ENCODE data around the gene MAP1LC3B2. TPM values are rescaled to one million over a fixed set of nuclear protein-coding genes. Genes with fewer than 3 reads are reported as not detected.

MAP1LC3B2 gene
- total RNA-seq, 1 experiment from 2014 or later = 1.5 TPM

- Histone ChIP-seq H3K79me1 (ENCODE audit: insufficient read depth, low read depth, low read length, poor library complexity, severe bottlenecking) (no peaks in the 10 kb centered on the region), H2AK5ac (ENCODE audit: insufficient read length, low read length) (no peak overlapping the region), H2BK20ac (ENCODE audit: low read depth, low read length, poor library complexity, severe bottlenecking) (no peak overlapping the region), H3K23me2 (ENCODE audit: insufficient read length, low read depth, low read length, poor library complexity, severe bottlenecking) (peaks cover 13% of the 10 kb centered on the region), H4K91ac (ENCODE audit: insufficient read length, low read depth, low read length) (no peak overlapping the region), H3K23ac (ENCODE audit: insufficient read length, low read depth, low read length) (no peak overlapping the region), H3K56ac (ENCODE audit: insufficient read length, low read depth, low read length) (no peak overlapping the region), H3K4me1 (ENCODE audit: insufficient read depth, low read length) (peaks cover 2% of the 10 kb centered on the region; the same call in 1 of the 2 replicates), H2BK5ac (ENCODE audit: insufficient read length, low read length) (no peak overlapping the region), H3K18ac (ENCODE audit: insufficient read length, low read depth, low read length) (peak overlapping the region; percentile 18), H2BK15ac (ENCODE audit: low read depth, low read length) (no peak overlapping the region), H3K4me2 (ENCODE audit: insufficient read depth, insufficient read length, low read length) (peak overlapping the region; percentile 69), H3K14ac (ENCODE audit: insufficient read depth, low read length) (no peak overlapping the region), H2BK12ac (ENCODE audit: insufficient read length, low read depth, low read length) (no peak overlapping the region), H4K8ac (replicated peaks; ENCODE audit: insufficient read length, low read depth, low read length) (no peak overlapping the region), H2AFZ (ENCODE audit: low read length) (no peak overlapping the region), H3K4ac (ENCODE audit: low read depth, low read length) (no peak overlapping the region), H3K9ac (ENCODE audit: extremely low read depth, insufficient read length, low read length) (no peak overlapping the region), H3K79me2 (ENCODE audit: insufficient read depth, low read length) (no peaks in the 10 kb centered on the region), H2BK120ac (ENCODE audit: low read depth, low read length, poor library complexity, severe bottlenecking) (no peak overlapping the region), H3K27me3 (ENCODE audit: insufficient read depth, low read length) (no peaks in the 10 kb centered on the region), H4K20me1 (ENCODE audit: control insufficient read depth, insufficient read depth, insufficient read length) (no peaks in the 10 kb centered on the region), H4K5ac (ENCODE audit: insufficient read length, low read depth, low read length) (no peak overlapping the region), H3K27ac (ENCODE audit: insufficient read length, low read depth, low read length) (no peak overlapping the region), H3T11ph (ENCODE audit: low read length) (no peak overlapping the region), H3K9me3 (ENCODE audit: control insufficient read depth, low read depth, low read length) (no peaks in the 10 kb centered on the region)
- no CpG with 5 or more reads among the region's 32 CpGs for WGBS (ENCODE audit: extremely low coverage, insufficient read length, low lambda C conversion rate)
- peak; percentile 95 for DNase-seq
- peaks cover 0 to 6% (median 0%) of the 10 kb centered on the region in 3 experiments; a peak in 2 of 7 replicates for H3K36me3 Mint-ChIP-seq (ENCODE audit: insufficient read depth in 1 of 3, low read depth in 3 of 3)
- peak overlapping the region; percentile 53 to 90 (median 80); a peak in 5 of 7 replicates for H3K27ac Mint-ChIP-seq
- no peak for TF ChIP-seq CTCF (conservative IDR thresholded peaks at IDR 0.05)
- H3K4me3 Mint-ChIP-seq = peak overlapping the region; percentile 73 to 90
- H3K9me3 Mint-ChIP-seq = no peaks in the 10 kb centered on the region
- peaks cover 14% of the 10 kb centered on the region for H3K27me3 Mint-ChIP-seq (ENCODE audit: low read depth)
- H3K4me1 Mint-ChIP-seq = peaks cover 20 to 37% of the 10 kb centered on the region in 2 experiments
These were observed 25.6 kb upstream of the MAP1LC3B2 start for GRCh38 chr12:116533343-116534251.
